ENCODE data around the gene TMEM18. TPM values are rescaled to one million over a fixed set of nuclear protein-coding genes. Genes with fewer than 3 reads are reported as not detected.

TMEM18 gene
- total and polyA plus RNA-seq, 2 of the 13 experiments (the other 11 are each of a cell fraction or from before 2014, with no cell fraction given), result 45.9 to 49.4 TPM

DNA sequence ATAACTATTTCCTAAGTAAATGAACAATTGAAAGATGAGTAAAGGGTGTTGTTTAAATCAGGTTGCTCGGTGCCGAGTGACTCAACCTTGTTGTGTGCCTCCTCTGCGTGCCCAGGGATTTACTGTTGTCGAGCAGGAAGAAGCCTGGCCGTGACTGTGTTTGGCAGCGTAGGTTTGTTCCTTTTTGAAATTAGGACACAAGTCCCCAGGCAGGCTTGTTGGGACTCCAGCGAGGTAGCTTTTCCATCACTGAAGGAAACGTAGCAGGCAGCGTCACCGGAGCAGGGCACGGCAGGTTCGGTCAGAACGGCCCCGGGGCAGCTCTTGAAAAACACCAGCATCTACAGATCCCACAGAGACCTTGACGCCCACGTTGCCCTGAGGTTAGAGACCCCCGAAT, 48.6 kb downstream of the TMEM18 start:
- Histone ChIP-seq H3K4me3 (replicated peaks in 1 of 3; ENCODE audit: insufficient read depth in 1 of 3, low read depth in 2 of 3, low read length in 3 of 3) (no peak overlapping the region), H3K4me2 (ENCODE audit: low read depth, low read length) (no peak overlapping the region), H3K36me3 (replicated peaks in 1 of 2; ENCODE audit: control insufficient read depth in 1 of 2, insufficient read depth in 2 of 2, low read length in 2 of 2) (no peaks in the 10 kb centered on the region), H3K79me2 (ENCODE audit: insufficient read depth, low read length) (no peaks in the 10 kb centered on the region), H3K27me3 (ENCODE audit: control insufficient read depth in 1 of 2, insufficient read depth in 2 of 2, low read length in 2 of 2) (peaks cover 8 to 53% of the 10 kb centered on the region in 2 experiments; a peak in 4 of 5 replicates), H3K9me3 (ENCODE audit: low read length) (no peaks in the 10 kb centered on the region), H3K9ac (ENCODE audit: insufficient read depth, low read depth, low read length) (no peak overlapping the region), H3K4me1 (ENCODE audit: insufficient read depth, low read length) (no peaks in the 10 kb centered on the region), H4K20me1 (ENCODE audit: insufficient read depth, low read length) (no peaks in the 10 kb centered on the region), H2AFZ (ENCODE audit: low read length) (no peak overlapping the region), H3K27ac (ENCODE audit: extremely low read length, insufficient read depth, low read length) (no peak overlapping the region)
- ATAC-seq (no peak), FAIRE-seq (no peak), DNase-seq (ENCODE audit: low spot score) (no peak)
- BruUV-seq (replicated peaks), result no TSS peak
- 46% methylated on average over 17 of the region's 17 CpGs for WGBS (ENCODE audit: low lambda C conversion rate)
- in situ Hi-C loops (cut with HindIII; ENCODE audit: extremely low pct_ligation_motif_present, low pct_unique_long_range_greater_than_20kb), result no loop called here
- ChIA-PET POLR2A (no interaction called here), CTCF (ENCODE audit: low intra/inter-chr PET ratio, low total read pairs) (no interaction called here)
- intact Hi-C loops (cut with micrococcal nuclease; ENCODE audit: unreplicated experiment), result no loop called here
- TF ChIP-seq GATA4 (IDR thresholded peaks at IDR 0.05; ENCODE audit: borderline replicate concordance, low read depth), result no peak
- no peak for TF ChIP-seq ZBTB8A (CRISPR knock-in tag; IDR thresholded peaks at IDR 0.05; ENCODE audit: borderline replicate concordance, low read depth)
- no peak for TF ChIP-seq PRPF4 (IDR thresholded peaks at IDR 0.05; ENCODE audit: low read depth, low read length, poor library complexity, severe bottlenecking)
- TF ChIP-seq, protein P1, sequence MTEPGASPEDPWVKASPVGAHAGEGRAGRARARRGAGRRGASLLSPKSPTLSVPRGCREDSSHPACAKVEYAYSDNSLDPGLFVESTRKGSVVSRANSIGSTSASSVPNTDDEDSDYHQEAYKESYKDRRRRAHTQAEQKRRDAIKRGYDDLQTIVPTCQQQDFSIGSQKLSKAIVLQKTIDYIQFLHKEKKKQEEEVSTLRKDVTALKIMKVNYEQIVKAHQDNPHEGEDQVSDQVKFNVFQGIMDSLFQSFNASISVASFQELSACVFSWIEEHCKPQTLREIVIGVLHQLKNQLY (CRISPR knock-in tag; IDR thresholded peaks at IDR 0.05), result no peak
- no peak for TF ChIP-seq ZNF570 (CRISPR knock-in tag; IDR thresholded peaks at IDR 0.05; ENCODE audit: borderline replicate concordance)
- no peak for TF ChIP-seq MYC (CRISPR knock-in tag; IDR thresholded peaks at IDR 0.05; ENCODE audit: borderline replicate concordance)
- TF ChIP-seq, protein P2, sequence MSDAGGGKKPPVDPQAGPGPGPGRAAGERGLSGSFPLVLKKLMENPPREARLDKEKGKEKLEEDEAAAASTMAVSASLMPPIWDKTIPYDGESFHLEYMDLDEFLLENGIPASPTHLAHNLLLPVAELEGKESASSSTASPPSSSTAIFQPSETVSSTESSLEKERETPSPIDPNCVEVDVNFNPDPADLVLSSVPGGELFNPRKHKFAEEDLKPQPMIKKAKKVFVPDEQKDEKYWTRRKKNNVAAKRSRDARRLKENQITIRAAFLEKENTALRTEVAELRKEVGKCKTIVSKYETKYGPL (CRISPR knock-in tag; IDR thresholded peaks at IDR 0.05), result no peak
- TF ChIP-seq IRF2 (CRISPR knock-in tag; IDR thresholded peaks at IDR 0.05), result no peak
- no peak for TF ChIP-seq ZNF646 (CRISPR knock-in tag; IDR thresholded peaks at IDR 0.05)
- TF ChIP-seq RFX1 (IDR thresholded peaks at IDR 0.05), result no peak
- TF ChIP-seq ZNF850 (CRISPR knock-in tag; conservative IDR thresholded peaks at IDR 0.05), result no peak
- no peak for TF ChIP-seq ZNF687 (CRISPR knock-in tag; IDR thresholded peaks at IDR 0.05)

Measured in HepG2 (cell line).